ENCODE results near the gene FOXA3.
"Not testable (repeated sequence)": the region's sequence is repeated elsewhere in the genome, so short reads cannot be mapped to it uniquely, and the experiment has no call there.

The FOXA3 gene

GRCh38 chr19:45895519-45895972, 31.4 kb downstream of the FOXA3 start:
- DNase-seq = no peak

- DNase-seq = not testable (repeated sequence)
Observed at GRCh38 chr19:45895983-45896599, 32.0 kb downstream of the FOXA3 start.

DNA sequence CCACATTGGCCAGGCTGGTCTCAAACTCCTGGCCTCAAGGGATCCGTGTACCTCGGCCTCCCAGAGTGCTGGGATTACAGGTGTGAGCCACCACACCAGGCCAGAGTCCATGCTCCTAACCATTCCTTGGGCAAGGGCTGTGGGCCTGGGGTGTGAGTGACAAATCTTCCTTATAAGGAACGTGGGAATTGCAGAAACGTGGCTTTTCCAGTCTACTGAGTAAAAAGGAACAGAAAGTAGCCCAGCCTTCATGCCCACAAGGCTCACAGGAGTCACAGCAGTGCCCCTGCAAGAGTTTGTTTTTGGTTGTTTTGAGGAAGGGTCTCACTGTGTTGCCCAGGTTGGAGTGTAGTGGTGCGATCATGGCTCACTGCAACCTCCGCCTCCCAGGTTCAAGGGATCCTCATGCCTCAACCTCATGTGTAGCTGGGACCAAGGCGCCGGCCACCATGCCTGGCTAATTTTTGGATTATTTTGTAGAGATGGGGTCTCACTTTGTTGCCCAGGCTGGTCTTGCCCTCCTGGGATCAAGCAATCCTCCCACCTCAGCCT, 33.2 kb downstream of the FOXA3 start:
- no peak for DNase-seq

- no peak for DNase-seq
Observed at GRCh38 chr19:45899253-45899652, 35.1 kb downstream of the FOXA3 start.

GRCh38 chr19:45899919-45900589, 35.9 kb downstream of the FOXA3 start:
- no peak for DNase-seq

DNA sequence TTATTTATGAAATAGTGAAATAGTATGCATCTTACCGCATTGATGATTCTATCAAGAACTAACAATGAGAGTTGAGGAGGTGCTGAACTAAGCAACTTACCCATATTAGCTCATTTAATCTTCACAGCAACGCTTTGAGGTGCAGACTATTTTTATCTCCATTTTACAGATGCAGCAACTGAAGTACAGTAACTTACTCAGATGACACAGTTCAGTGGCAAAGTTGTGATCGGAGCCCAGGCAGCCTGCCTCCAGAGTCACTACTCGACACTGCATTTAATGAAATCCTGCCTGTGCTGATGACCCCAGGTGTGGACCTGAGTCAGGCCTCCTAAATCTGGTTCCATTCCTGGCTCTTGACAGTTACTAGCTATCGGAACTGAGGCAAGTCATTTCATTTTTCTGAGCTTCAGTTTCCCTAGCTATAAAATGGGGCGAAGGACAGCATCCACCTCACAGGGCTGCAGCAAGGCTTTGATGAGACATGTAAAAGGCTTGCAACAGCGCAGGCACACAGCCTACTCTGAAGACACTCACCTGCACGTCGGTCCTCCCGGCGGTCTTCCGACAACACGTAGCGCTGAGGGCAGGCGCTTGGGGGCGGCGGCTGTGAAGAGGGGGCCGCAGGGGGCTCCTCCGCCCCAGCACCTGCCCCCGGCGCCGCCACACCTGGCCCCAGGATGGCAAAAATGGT, 36.8 kb downstream of the FOXA3 start:
- DNase-seq = no peak

DNA sequence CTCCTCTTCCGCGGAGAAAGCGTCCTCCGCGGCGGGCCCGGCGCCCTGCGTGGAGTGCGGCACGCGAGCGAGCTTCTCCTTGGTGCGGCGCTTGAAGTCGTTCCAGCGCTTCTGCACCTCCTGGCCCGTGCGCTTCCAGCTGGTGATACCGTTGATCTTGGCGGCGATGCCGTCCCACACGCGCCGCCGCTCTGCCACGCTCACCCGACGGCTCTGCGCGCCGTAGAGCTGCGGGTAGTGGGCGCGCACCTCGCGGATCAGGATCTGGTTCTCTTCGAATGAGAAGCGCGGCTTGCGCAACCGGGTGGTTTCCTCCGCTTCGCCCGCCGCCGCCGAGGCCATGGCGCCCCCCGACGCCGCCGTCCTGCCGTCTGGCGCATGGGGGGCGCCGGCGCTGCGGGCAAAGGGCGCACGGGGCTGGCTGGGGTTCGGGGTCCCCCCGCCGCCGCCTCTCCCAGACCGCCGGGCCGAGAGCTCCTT, 37.3 kb downstream of the FOXA3 start:
- peak in 3 of 5 experiments; percentile 18 to 72 (median 34) for DNase-seq

DNA sequence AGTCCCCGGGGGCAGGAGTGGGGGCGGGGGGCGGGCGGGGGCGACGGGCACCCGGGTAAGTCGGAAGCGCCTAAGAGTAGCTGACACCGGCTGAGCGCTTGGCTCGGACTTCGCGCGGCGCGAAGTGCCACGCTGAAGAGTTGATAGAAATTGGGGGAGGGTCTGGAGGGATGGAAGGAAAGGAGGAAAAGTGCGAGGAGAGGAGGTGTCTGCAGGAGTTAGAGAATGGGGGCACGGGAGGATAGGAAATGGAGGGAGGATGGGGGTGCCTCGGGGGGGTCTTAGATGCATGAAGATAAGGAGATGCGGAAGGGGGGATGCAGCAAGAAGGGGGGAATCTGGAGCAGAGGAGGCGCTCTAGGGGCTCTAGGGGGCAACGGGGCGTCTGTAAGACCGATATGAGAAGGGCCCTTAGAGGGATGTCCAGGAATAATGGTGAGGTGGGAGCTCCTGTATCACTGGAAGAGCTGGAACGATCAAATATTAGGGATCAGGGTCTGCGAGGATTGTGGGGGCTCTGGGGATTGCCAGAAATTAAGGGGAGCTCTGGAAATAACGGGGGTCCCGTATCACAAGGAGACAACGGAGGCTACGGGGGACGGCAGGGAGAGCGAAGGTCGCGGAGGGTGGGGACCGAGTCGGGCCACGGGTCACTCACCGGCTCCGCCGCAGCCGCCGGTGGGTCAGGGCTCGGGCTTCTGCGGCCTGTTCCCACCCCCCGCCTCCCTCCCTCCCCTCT, 38.0 kb downstream of the FOXA3 start, which contains the start of gene MYPOP:
MYPOP (minus strand) TSS at position 702 of the 739 bp plus-strand sequence. CDS start 840 bp downstream, outside the sequence.
- DNase-seq = peak in 1 of 5 experiments; percentile 35

DNA sequence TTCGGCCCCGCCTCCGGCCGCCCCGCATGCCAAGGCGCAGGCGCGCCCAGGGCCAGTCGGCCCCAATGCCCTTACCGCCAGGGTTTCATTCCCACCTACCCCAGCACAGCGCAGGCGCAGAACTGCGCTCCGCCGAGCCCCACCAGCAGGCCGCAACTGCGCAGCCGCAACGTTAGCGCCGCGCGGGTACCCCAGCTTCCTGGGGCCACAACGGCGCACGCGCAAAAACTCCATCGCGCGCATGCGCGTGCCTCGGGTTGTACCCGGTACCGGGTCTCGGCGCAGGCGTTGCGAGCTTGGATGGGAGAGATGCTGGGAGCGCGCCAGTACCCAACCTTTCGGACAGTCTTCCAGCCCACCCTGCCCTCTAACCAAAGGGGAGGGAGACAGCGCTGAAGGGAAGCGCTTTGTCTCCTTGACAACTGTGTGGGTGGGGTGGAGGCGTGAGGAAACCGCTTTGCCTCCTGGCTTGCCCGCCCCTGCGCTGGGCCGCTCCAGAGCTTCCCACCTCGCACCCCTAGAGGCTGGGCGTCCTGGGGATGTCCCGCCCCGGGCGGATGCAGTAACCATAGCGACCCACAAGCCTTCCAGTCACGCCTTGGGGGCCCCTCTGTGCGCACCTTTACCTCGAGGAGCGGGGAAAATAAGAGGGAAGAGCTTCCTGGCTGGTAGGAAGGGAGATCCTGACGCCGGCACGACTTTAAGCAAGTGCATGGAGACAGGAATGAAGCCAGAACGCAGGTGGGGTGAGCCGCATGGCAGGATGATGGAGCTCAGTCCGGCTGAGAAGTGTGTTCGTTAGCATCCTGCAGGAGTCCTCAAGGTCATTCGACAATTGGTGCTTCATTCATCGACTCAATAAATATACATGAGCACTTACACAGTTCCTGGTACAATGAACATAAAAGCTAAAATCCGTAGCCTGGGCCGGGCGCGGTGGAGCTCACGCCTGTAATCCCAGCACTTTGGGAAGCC, 38.8 kb downstream of the FOXA3 start:
- DNase-seq = peak; percentile 96 to 99 (median 99)

DNA sequence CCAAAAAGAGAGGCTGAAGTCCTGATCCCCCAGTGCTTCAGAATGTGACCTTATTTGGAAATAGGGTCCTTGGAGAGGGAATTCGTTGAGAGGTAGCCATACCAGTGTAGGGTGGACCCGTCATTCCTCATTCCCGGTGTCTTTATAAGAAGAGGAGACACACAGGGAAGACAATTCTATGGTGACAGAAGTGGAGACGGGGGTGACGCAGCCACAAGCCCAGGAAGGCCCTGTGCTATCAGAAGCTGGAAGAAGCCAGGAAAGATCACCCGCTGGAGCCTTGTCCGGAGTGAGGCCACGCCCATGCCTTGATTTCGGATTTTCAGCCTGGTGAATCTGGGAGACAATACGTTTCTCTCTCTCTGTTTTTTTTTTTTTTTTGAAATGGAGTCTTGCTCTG, 40.9 kb downstream of the FOXA3 start:
- no peak for DNase-seq

DNA sequence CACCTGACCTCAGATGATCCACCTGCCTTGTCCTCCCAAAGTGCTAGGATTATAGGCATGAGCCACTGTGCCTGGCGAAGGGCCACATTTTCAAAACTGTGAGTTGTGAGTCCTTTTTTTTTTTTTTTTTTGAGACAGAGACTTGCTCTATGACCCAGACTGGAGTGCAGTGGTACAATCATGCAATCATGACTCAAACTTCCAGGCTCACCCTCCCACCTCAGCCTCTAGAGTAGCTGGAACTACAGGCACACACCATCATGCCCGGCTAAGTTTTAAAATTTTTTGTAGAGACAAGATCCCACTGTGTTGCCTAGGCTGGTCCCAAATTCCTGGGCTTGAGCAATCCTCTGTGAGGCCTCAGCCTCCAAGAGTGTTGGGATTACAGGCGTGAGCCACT, 42.1 kb downstream of the FOXA3 start:
- DNase-seq = no peak

DNA sequence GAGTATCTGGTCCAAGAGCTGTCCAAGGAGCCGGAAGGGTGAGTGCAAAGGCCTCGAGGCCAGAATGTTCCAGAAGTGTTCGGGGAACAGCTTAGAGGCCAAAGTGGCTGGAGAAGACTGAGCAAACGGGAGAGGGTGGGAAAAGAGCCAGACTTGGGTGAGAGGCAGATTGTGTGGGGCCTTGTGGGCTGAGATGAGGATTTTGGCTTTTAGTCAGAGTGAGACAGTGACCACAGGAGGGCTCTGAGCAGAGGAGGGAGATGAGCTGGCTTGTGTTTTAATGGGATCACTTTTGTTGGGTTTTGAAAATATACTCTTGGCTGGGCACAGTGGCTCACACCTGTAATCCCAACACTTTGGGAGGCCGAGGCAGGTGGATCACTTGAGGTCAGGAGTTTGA, 44.8 kb downstream of the FOXA3 start:
- peak in 1 of 5 experiments; percentile 25 for DNase-seq

DNA sequence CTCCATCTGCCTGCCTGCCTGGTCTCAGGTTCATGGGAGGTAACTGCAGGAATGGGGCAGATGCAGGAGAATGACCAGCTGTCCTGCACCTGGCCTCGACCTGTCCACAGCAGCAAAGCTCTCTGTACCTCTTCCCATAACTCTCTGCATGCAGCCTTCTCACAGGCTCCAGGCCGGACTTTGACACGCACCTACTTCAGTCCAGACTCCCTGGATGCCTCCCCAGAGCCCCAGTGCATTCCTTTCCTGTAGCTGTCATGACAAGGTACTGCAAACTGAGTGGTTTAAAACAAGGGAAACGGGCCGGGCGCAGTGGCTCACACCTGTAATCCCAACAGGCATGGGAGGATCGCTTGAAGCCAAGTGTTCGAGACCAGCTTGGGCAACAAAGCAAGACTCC, 47.2 kb downstream of the FOXA3 start:
- no peak for DNase-seq

- DNase-seq = no peak
Observed at GRCh38 chr19:45913874-45914830, 50.0 kb downstream of the FOXA3 start, which contains the start of gene NANOS2. TSS of gene NANOS2 (minus strand) at chr19:45914778. CDS start at chr19:45914693, 85 bp downstream.

DNA sequence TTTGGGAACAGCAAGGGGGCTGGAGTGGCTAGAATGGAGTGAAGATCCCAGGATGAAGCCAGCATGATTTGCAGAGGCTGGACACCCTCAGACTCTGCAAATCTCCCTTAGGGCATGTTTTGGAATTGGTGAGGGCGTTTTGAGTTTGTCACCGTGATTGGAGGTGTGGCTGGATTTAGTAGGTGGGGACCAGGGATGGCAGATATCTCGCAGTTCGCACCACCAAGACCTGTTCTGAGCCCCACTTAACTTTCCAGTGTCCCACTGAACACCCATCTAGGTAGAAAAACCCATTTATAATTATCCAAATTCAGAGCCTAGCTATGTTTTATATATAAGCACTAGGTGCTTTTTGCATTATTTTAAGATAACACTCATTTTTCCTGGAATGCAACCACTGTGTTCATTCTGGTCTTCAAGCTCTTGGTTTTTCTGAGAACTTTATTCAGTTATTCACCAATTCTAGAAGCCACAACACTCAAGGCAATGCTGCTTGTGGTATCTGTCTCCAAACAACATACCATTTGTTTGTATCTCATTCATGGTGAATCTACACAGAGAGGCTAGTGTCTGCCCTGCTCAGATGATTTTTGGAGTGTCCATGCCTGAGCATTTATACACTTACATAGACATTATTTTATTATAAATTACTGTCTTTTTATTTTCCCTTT, 53.4 kb downstream of the FOXA3 start:
- peak in 1 of 5 experiments; percentile 80 for DNase-seq

DNA sequence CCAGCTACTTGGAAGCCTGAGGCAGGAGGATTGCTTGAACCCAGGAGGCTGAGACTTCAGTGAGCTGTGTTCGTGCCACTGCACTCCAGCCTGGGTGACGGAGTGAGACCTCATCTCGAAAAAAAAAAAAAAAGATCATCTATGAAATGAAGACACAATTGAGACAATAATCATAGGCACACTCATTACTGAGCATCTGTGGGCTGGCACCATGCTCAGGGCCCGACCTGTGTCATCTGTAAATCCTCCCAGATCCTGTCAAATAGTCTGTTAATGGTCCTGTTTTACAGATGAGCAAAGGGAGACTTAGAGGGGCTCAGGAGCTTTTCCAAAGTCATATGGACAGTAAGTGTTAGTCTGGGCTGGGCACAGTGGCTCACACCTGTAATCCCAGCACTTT, 54.6 kb downstream of the FOXA3 start:
- peak in 1 of 5 experiments; percentile 74 for DNase-seq

DNA sequence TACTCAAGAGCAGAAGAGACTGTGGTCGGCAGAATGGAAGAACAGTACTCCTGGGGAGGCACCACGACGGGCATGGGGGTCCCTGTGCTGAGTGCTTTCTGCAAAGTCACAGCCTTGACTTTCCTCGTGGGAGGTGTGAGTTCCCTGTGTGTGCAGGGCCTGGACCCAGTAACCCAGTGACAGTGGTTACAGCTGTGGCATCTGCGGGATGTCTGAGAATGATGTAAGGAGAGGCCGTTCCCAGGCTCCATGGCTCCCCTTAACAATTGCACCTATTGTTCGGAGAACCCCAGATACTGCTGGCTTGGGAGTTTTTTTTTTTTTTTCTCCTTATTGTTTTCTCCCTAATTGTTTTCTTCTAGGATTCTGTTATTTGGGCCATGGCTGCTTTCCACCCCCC, 55.6 kb downstream of the FOXA3 start:
- DNase-seq = no peak

DNA sequence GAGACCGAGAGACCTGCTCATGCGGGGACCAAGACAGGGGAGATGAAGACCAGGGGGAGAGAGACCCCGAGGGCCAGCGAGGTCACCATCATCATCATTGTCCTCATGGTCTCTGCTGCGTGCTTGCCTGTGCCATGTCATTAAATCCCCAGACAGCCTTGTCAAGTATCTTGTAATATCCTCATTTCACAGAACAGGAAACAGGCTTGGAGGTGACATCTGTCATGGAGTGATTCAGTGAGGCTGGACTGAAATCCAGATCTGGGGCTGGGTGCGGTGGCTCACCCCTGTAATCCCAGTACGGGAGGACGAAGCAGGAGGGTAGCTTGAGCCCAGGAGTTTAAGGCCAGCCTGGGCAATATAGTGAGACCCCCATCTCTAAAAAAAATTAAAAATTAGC, 56.3 kb downstream of the FOXA3 start:
- peak in 1 of 5 experiments; percentile 35 for DNase-seq

GRCh38 chr19:45922281-45922680, 58.2 kb downstream of the FOXA3 start:
- DNase-seq = peak in 1 of 5 experiments; percentile 19
